ENCODE data around the gene AQP12A. TPM values are rescaled to one million over a fixed set of nuclear protein-coding genes. Genes with fewer than 3 reads are reported as not detected.

Gene AQP12A
- total and polyA plus RNA-seq, 7 experiments from 2014 or later: not detected

DNA sequence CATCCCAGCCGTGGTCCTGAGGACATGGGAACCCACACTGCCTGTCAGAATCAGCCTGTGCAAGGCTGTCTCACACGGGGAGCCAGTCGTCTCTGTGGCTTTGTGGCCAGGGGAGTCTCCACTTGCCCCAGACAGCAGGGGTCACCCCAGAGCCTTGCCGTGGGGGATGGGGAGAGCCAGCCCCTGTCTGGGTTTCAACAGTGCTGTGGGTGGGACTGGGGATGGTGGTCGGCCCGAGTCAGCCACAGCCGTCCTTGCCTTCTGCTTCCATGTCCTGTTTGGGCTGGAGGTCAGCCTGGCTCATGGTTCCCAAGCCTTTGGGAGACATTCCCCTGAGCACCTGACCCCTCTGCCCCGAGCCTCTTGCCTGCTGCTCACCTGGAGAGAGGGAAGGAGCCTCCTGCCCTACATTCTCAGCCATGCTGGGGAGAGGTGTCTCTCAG, 46.8 kb upstream of the AQP12A start:
- Mint-ChIP-seq H3K36me3 (no peaks in the 10 kb centered on the region), H3K4me3 (no peak overlapping the region), H3K9me3 (peaks cover 0 to 2% (median 0%) of the 10 kb centered on the region in 11 donors), H3K27me3 (peaks cover 0 to 20% (median 14%) of the 10 kb centered on the region in 5 donors), H3K27ac (no peak overlapping the region), H3K4me1 (peaks cover 0 to 9% (median 8%) of the 10 kb centered on the region in 7 donors)
- Histone ChIP-seq H3K9me3 (ENCODE audit: control insufficient read depth in 2 of 3, low read length in 3 of 3) (no peaks in the 10 kb centered on the region), H3K4me3 (ENCODE audit: low read length) (no peak overlapping the region), H3K27me3 (ENCODE audit: control insufficient read depth in 2 of 2, insufficient read depth in 2 of 2, low read length in 2 of 2) (no peaks in the 10 kb centered on the region), H3K36me3 (ENCODE audit: control insufficient read depth in 2 of 3, insufficient read depth in 3 of 3, low read length in 3 of 3) (no peaks in the 10 kb centered on the region), H3K27ac (ENCODE audit: low read depth, low read length) (no peak overlapping the region), H3K4me1 (ENCODE audit: control insufficient read depth in 2 of 2, insufficient read depth in 2 of 2, low read length in 2 of 2) (peaks cover 0 to 4% of the 10 kb centered on the region in 2 donors)
- no peak for ATAC-seq
- ChIA-PET CTCF (interaction anchor here (0.7 kb wide), 1 partner anchor 724 kb away, joined by 5 read pairs; no protein-coding TSS in a partner anchor), POLR2A (no interaction called here)
- intact Hi-C loops (cut with micrococcal nuclease): no loop called here
- no peak for DNase-seq

GRCh38 chr2:240645346-240645745, 46.3 kb upstream of the AQP12A start:
- Histone ChIP-seq H3K4me1 (ENCODE audit: control insufficient read depth in 2 of 2, insufficient read depth in 2 of 2, low read length in 2 of 2) (peaks cover 0 to 4% of the 10 kb centered on the region in 2 donors), H3K9me3 (ENCODE audit: control insufficient read depth in 2 of 3, low read length in 3 of 3) (no peaks in the 10 kb centered on the region), H3K27me3 (ENCODE audit: control insufficient read depth in 2 of 2, insufficient read depth in 2 of 2, low read length in 2 of 2) (no peaks in the 10 kb centered on the region), H3K36me3 (ENCODE audit: control insufficient read depth in 2 of 3, insufficient read depth in 3 of 3, low read length in 3 of 3) (no peaks in the 10 kb centered on the region), H3K4me3 (ENCODE audit: low read length) (no peak overlapping the region), H3K27ac (ENCODE audit: low read depth, low read length) (no peak overlapping the region)
- Mint-ChIP-seq H3K36me3 (no peaks in the 10 kb centered on the region), H3K4me1 (peaks cover 0 to 9% (median 8%) of the 10 kb centered on the region in 7 donors), H3K27ac (no peak overlapping the region), H3K4me3 (no peak overlapping the region), H3K9me3 (peaks cover 0 to 2% (median 0%) of the 10 kb centered on the region in 11 donors), H3K27me3 (peaks cover 0 to 23% (median 14%) of the 10 kb centered on the region in 5 donors)
- POLR2A ChIA-PET: no interaction called here
- DNase-seq (no peak), ATAC-seq (no peak)
- intact Hi-C loops (cut with micrococcal nuclease): no loop called here
- CTCF ChIA-PET: no interaction called here

DNA sequence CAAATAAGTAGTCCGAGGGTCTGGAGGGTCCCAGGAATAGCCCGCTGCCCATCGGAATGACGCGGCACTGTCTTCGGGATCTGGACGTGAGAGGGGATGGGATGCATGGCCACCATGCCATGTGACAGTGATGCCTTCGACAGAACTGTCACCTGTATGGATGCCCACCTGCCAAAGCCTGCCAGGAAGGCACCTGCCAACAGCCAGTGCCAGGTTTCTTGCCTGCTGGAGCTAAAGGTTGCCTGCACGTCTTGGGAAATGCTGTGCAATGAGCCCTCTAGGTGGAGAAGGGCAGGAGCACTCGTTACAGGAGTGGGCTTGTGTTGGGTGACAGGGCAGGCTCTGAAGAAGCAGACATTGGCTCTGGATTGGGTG, 45.9 kb upstream of the AQP12A start:
- Mint-ChIP-seq H3K27ac (peak overlapping the region in 5 of 9 donors; percentile 52 to 74 (median 61)), H3K4me1 (peaks cover 0 to 9% (median 8%) of the 10 kb centered on the region in 7 donors), H3K27me3 (peaks cover 0 to 24% (median 14%) of the 10 kb centered on the region in 5 donors), H3K4me3 (peak overlapping the region in 3 of 10 donors; percentile 19 to 38 (median 23)), H3K36me3 (peaks cover 0 to under 1% (median 0%) of the 10 kb centered on the region in 5 donors), H3K9me3 (peaks cover 0 to 2% (median 0%) of the 10 kb centered on the region in 11 donors)
- intact Hi-C loops (cut with micrococcal nuclease): no loop called here
- CTCF ChIA-PET: no interaction called here
- no peak for DNase-seq
- H3K27me3 ChIP-seq (ENCODE audit: control insufficient read depth in 2 of 2, insufficient read depth in 2 of 2, low read length in 2 of 2): no peaks in the 10 kb centered on the region
- no peak overlapping the region for H3K4me3 ChIP-seq (ENCODE audit: low read length)
- H3K9me3 ChIP-seq (ENCODE audit: control insufficient read depth in 2 of 3, low read length in 3 of 3): no peaks in the 10 kb centered on the region
- H3K27ac ChIP-seq (ENCODE audit: low read depth, low read length): no peak overlapping the region
- POLR2A ChIA-PET: no interaction called here
- no peak for ATAC-seq
- peaks cover 0 to 4% of the 10 kb centered on the region in 2 donors for H3K4me1 ChIP-seq (ENCODE audit: control insufficient read depth in 2 of 2, insufficient read depth in 2 of 2, low read length in 2 of 2)
- H3K36me3 ChIP-seq (ENCODE audit: control insufficient read depth in 2 of 3, insufficient read depth in 3 of 3, low read length in 3 of 3): no peaks in the 10 kb centered on the region

DNA sequence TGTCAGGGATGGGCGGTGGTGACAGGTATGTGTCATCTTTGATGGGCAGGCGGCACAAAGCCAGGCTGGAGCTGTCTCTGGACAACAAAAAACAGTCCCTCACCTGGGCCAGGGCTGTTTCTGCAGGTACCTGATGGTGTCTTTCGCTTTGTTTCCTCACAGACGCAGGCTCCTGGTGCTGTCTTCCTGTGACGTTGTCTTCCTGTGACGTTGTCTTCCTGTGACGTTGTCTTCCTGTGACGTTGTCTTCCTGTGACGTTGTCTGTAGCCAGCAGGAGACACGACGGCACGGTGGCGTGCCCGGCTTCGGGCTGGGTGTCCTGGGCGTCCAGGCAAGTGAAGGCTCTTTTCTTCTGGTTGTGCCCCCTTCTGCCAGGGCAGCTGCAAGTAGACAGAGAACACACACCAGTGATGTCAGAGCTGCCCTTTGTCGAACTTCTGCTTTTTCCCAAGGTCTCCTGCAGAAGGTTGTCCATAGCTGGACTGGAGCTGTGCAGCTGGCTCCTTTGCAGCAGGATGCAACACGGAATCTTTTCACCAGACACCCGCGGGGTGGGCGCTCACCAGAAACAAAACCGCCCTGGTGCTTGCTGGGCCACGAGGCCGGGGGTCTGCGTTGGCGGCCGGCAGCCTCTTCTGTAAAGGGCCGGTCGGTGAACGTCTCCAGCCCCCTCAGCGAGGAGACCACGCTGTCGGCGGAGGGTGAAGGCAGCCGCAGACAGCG, 45.3 kb upstream of the AQP12A start:
- no peaks in the 10 kb centered on the region for H3K9me3 ChIP-seq (ENCODE audit: control insufficient read depth in 2 of 3, low read length in 3 of 3)
- Mint-ChIP-seq H3K4me1 (peaks cover 0 to 9% (median 8%) of the 10 kb centered on the region in 7 donors), H3K27me3 (peaks cover 0 to 30% (median 15%) of the 10 kb centered on the region in 5 donors), H3K4me3 (peak overlapping the region in 4 of 10 donors; percentile 20 to 38 (median 23)), H3K27ac (peak overlapping the region in 6 of 9 donors; percentile 14 to 74 (median 58)), H3K36me3 (peaks cover 0 to 6% (median 0%) of the 10 kb centered on the region in 5 donors), H3K9me3 (peaks cover 0 to 3% (median 0%) of the 10 kb centered on the region in 11 donors)
- no peaks in the 10 kb centered on the region for H3K27me3 ChIP-seq (ENCODE audit: control insufficient read depth in 2 of 2, insufficient read depth in 2 of 2, low read length in 2 of 2)
- ChIA-PET POLR2A (no interaction called here), CTCF (no interaction called here)
- peak in 4 of 9 donors; percentile 23 to 53 (median 30) for DNase-seq
- no peak overlapping the region for H3K4me3 ChIP-seq (ENCODE audit: low read length)
- H3K36me3 ChIP-seq (ENCODE audit: control insufficient read depth in 2 of 3, insufficient read depth in 3 of 3, low read length in 3 of 3): no peaks in the 10 kb centered on the region
- intact Hi-C loops (cut with micrococcal nuclease): no loop called here
- no peak overlapping the region for H3K27ac ChIP-seq (ENCODE audit: low read depth, low read length)
- peaks cover 0 to 4% of the 10 kb centered on the region in 2 donors for H3K4me1 ChIP-seq (ENCODE audit: control insufficient read depth in 2 of 2, insufficient read depth in 2 of 2, low read length in 2 of 2)
- ATAC-seq: peak; percentile 25

GRCh38 chr2:240646900-240647502, 44.7 kb upstream of the AQP12A start:
- POLR2A ChIA-PET: no interaction called here
- Histone ChIP-seq H3K9me3 (ENCODE audit: control insufficient read depth in 2 of 3, low read length in 3 of 3) (no peaks in the 10 kb centered on the region), H3K4me1 (ENCODE audit: control insufficient read depth in 2 of 2, insufficient read depth in 2 of 2, low read length in 2 of 2) (peaks cover 0 to 4% of the 10 kb centered on the region in 2 donors), H3K4me3 (ENCODE audit: low read length) (no peak overlapping the region), H3K27ac (ENCODE audit: low read depth, low read length) (no peak overlapping the region), H3K36me3 (ENCODE audit: control insufficient read depth in 2 of 3, insufficient read depth in 3 of 3, low read length in 3 of 3) (no peaks in the 10 kb centered on the region), H3K27me3 (ENCODE audit: control insufficient read depth in 2 of 2, insufficient read depth in 2 of 2, low read length in 2 of 2) (no peaks in the 10 kb centered on the region)
- CTCF ChIA-PET: no interaction called here
- DNase-seq (no peak), ATAC-seq (no peak)
- Mint-ChIP-seq H3K27me3 (peaks cover 0 to 36% (median 19%) of the 10 kb centered on the region in 5 donors), H3K9me3 (peaks cover 0 to 3% (median 0%) of the 10 kb centered on the region in 11 donors), H3K4me3 (no peak overlapping the region), H3K27ac (no peak overlapping the region), H3K4me1 (peaks cover 0 to 9% (median 8%) of the 10 kb centered on the region in 7 donors), H3K36me3 (peaks cover 0 to 8% (median 0%) of the 10 kb centered on the region in 5 donors)
- intact Hi-C loops (cut with micrococcal nuclease): no loop called here

DNA sequence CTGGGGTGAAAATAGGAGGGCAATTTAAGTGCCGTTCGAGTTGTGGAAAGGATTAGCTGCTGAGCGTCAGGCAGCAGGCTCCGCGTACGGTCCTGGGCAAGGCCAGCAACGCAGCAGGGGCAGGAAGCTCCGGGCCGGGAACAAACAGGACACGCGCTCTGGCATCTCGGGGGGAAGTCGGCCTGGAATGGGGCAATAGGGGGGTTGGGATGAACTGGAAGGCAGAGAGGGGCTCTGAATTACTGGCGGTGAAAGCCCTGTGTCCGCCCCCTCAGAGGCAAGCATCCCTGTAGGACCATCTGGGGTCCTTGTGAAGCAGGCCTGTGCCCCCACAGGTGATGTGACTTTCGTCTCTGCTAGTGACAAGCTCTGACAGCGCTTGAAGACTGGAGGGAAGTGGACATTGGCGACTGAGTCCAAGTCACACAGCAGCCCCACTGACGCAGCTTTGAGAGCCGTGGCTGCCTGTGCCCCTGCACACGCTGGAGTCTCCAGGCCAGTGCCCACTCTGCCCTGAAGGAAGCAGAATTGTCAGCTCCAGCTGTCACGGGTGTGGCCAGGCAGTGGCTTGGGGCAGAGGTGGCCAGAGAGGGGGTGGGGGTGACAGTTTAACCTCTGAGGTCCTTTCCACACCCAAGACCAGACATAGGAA, 44.0 kb upstream of the AQP12A start:
- Mint-ChIP-seq H3K4me3 (no peak overlapping the region), H3K9me3 (peaks cover 0 to 3% (median 0%) of the 10 kb centered on the region in 11 donors), H3K27ac (no peak overlapping the region), H3K36me3 (peaks cover 0 to 8% (median 0%) of the 10 kb centered on the region in 5 donors), H3K4me1 (peaks cover 0 to 9% (median 8%) of the 10 kb centered on the region in 7 donors), H3K27me3 (peaks cover 0 to 39% (median 19%) of the 10 kb centered on the region in 5 donors)
- DNase-seq (no peak), ATAC-seq (no peak)
- H3K36me3 ChIP-seq (ENCODE audit: control insufficient read depth in 2 of 3, insufficient read depth in 3 of 3, low read length in 3 of 3): no peaks in the 10 kb centered on the region
- peaks cover 0 to 4% of the 10 kb centered on the region in 2 donors for H3K4me1 ChIP-seq (ENCODE audit: control insufficient read depth in 2 of 2, insufficient read depth in 2 of 2, low read length in 2 of 2)
- no peak overlapping the region for H3K4me3 ChIP-seq (ENCODE audit: low read length)
- H3K9me3 ChIP-seq (ENCODE audit: control insufficient read depth in 2 of 3, low read length in 3 of 3): no peaks in the 10 kb centered on the region
- H3K27me3 ChIP-seq (ENCODE audit: control insufficient read depth in 2 of 2, insufficient read depth in 2 of 2, low read length in 2 of 2): no peaks in the 10 kb centered on the region
- intact Hi-C loops (cut with micrococcal nuclease): no loop called here
- CTCF ChIA-PET: no interaction called here
- POLR2A ChIA-PET: no interaction called here
- no peak overlapping the region for H3K27ac ChIP-seq (ENCODE audit: low read depth, low read length)
